K562 (cell line): ENCODE data around the gene FBXO4. TPM values are rescaled to one million over a fixed set of nuclear protein-coding genes. Genes with fewer than 3 reads are reported as not detected.

Experiments used
- BCLAF1 ChIP-seq, 2 experiments: fragments of 450-650 bp in 1 of 2; IDR thresholded peaks; 2 replicates each; pipeline ENCODE4 v1.6.1; 2011 to 2017; ENCODE audit warnings: low read depth in 2 of 2, antibody characterized with exemption in 1 of 2, borderline replicate concordance in 1 of 2, low read length in 1 of 2, mild to moderate bottlenecking in 1 of 2, mixed read lengths in 1 of 2; ENCODE audit not compliant: control insufficient read depth in 1 of 2
- CHD4 ChIP-seq: fragments of 200-600 bp; sonication (generic); IDR thresholded peaks from 3 replicates; pipeline ENCODE4 v1.6.1; 2012; ENCODE audit warnings: low read depth, mild to moderate bottlenecking, mixed read lengths, low read length, inconsistent platforms; ENCODE audit not compliant: insufficient read depth, insufficient replicate concordance, poor library complexity, severe bottlenecking
- GTF2E2 ChIP-seq: fragments of 200-800 bp; sonication (Bioruptor generic); IDR thresholded peaks from 2 replicates; pipeline ENCODE4 v1.6.1; 2016; ENCODE audit warnings: missing genetic modification characterization, missing compliant biosample characterization
- ILK ChIP-seq: fragments of 450-650 bp; IDR thresholded peaks from 2 replicates; pipeline ENCODE4 v1.6.1; 2016; ENCODE audit warnings: missing genetic modification characterization, low read depth, mild to moderate bottlenecking, missing compliant biosample characterization, moderate library complexity, borderline replicate concordance
- MTA1 ChIP-seq: fragments of 450-650 bp; IDR thresholded peaks from 2 replicates; pipeline ENCODE4 v1.6.1; 2017; ENCODE audit warnings: borderline replicate concordance
- PCBP1 ChIP-seq: fragments of 200-400 bp; formaldehyde crosslinking; IDR thresholded peaks from 2 replicates; pipeline ENCODE4 v1.6.1; 2018; ENCODE audit warnings: mild to moderate bottlenecking, low read depth, low read length; ENCODE audit not compliant: poor library complexity, severe bottlenecking
- PHF8 ChIP-seq: fragments of 200-600 bp; sonication (generic); IDR thresholded peaks from 2 replicates; pipeline ENCODE4 v1.6.1; 2012; ENCODE audit warnings: mixed run types, mild to moderate bottlenecking, inconsistent platforms, low read length, moderate library complexity, borderline replicate concordance
- RBFOX2 ChIP-seq: fragments of 200-400 bp; formaldehyde crosslinking; IDR thresholded peaks from 2 replicates; pipeline ENCODE4 v1.6.1; 2017; ENCODE audit warnings: low read depth, mild to moderate bottlenecking, low read length, moderate library complexity
- RBM25 ChIP-seq: fragments of 200-400 bp; formaldehyde crosslinking; IDR thresholded peaks from 2 replicates; pipeline ENCODE4 v1.6.1; 2018; ENCODE audit warnings: low read length, low read depth, moderate library complexity; ENCODE audit not compliant: severe bottlenecking
- RNF219 ChIP-seq: fragments of 250-450 bp; sonication (Bioruptor Pico); IDR thresholded peaks from 2 replicates; pipeline ENCODE4 v1.5.0; 2022; ENCODE audit warnings: mild to moderate bottlenecking
- SAP30 ChIP-seq: fragments of 200-600 bp; sonication (generic); IDR thresholded peaks from 2 replicates; pipeline ENCODE4 v1.6.1; 2012; ENCODE audit warnings: borderline replicate concordance, low read depth, mild to moderate bottlenecking, moderate library complexity, low read length, control low read depth, inconsistent platforms; ENCODE audit not compliant: insufficient read depth, poor library complexity, severe bottlenecking
- SIRT6 ChIP-seq: IDR thresholded peaks from one replicate; pipeline ENCODE4 v1.6.1; 2012; ENCODE audit warnings: low read depth, mild to moderate bottlenecking, control low read depth, inconsistent platforms, low read length, moderate library complexity
- SMARCC2 ChIP-seq: fragments of 450-650 bp; IDR thresholded peaks from 2 replicates; pipeline ENCODE4 v1.6.1; 2017; ENCODE audit warnings: antibody characterized with exemption, moderate library complexity, mild to moderate bottlenecking, low read depth
- TEAD4 ChIP-seq, 2 experiments: sonication (generic) in 1 of 2; formaldehyde crosslinking in 1 of 2; IDR thresholded peaks; 2 replicates each; pipeline versions ENCODE4 v1.6.1 to v1.8.0; 2012 to 2022; ENCODE audit warnings: borderline replicate concordance in 1 of 2, inconsistent platforms in 1 of 2, low read length in 1 of 2, mild to moderate bottlenecking in 1 of 2, missing genetic modification reagents in 1 of 2
- ZBTB49 ChIP-seq: sonication (generic); formaldehyde crosslinking; IDR thresholded peaks from 2 replicates; pipeline ENCODE4 v1.8.0; 2022; ENCODE audit warnings: missing genetic modification reagents, mild to moderate bottlenecking, borderline replicate concordance
- ZC3H8 ChIP-seq: fragments of 450-650 bp; IDR thresholded peaks from 2 replicates; pipeline ENCODE4 v1.6.1; 2017
- ZFPM2 ChIP-seq: fragments of 250-450 bp; sonication (Bioruptor Pico); IDR thresholded peaks from 2 replicates; pipeline ENCODE4 v1.5.1; 2022; ENCODE audit warnings: mild to moderate bottlenecking
- ZNF436 ChIP-seq: fragments of 250-450, 450-650 bp; sonication (Bioruptor Pico); formaldehyde crosslinking; IDR thresholded peaks from 2 replicates; pipeline ENCODE4 v1.7.0; 2020; ENCODE audit warnings: mild to moderate bottlenecking
- ZNF584 ChIP-seq: fragments of 200-800 bp; sonication (Bioruptor generic); IDR thresholded peaks from 2 replicates; pipeline ENCODE4 v1.6.1; 2016; ENCODE audit warnings: low read depth, mild to moderate bottlenecking, missing genetic modification characterization, missing compliant biosample characterization
- polyA plus RNA-seq, 8 experiments: library from polyadenylated mRNA; depleted of rRNA in 4 of 8; stranded (reverse) in 5 of 8; unstranded in 3 of 8; fragments of >200 nt; fragmentation: Nextera tagmentation in 2 of 8; fragmentation: Illumina TruSeq in 1 of 8; extraction: Ambion mirVana in 2 of 8; extraction: Trizol in 1 of 8; gene quantifications; 2 replicates each; pipeline versions ENCODE4 v1.2.1 to v1.2.3, GENCODE V29; 2011 to 2014; ENCODE audit warnings: inconsistent platforms in 1 of 8, missing spikeins in 1 of 8
- total RNA-seq, 7 experiments: library from RNA; depleted of rRNA in 6 of 7; stranded (reverse); fragments of >200 nt in 6 of 7; fragmentation: Illumina TruSeq in 2 of 7; extraction: Trizol in 2 of 7; gene quantifications; 2 replicates each; pipeline versions ENCODE4 v1.2.1 to v1.2.3, GENCODE V29; 2011 to 2021; ENCODE audit warnings: low replicate concordance in 1 of 7

The FBXO4 gene
- total and polyA plus RNA-seq, 9 of the 15 experiments (the other 6 are each of a cell fraction or from before 2014, with no cell fraction given): 5.9 to 33.4 (median 19.6) TPM

GRCh38 chr5:41925555-41925951, 472 bp downstream of the FBXO4 start (continued):
- no peak for TF ChIP-seq ZNF436 (CRISPR knock-in tag)
- peak; percentile 10 for TF ChIP-seq SAP30
- TF ChIP-seq CHD4: no peak
- no peak for TF ChIP-seq BCLAF1 (IDR thresholded peaks at IDR 0.05; ENCODE audit: borderline replicate concordance in 1 of 2, control insufficient read depth in 1 of 2, low read depth in 2 of 2, low read length in 1 of 2)
- peak; percentile 0; the same call in 1 of the 2 replicates for TF ChIP-seq PHF8
- TF ChIP-seq RBFOX2: 0 out of 2 replicates have a peak, but pooled peaks have one; percentile 79
- no peak for TF ChIP-seq PCBP1
- 0 out of 2 replicates have a peak, but pooled peaks have one; percentile 31 for TF ChIP-seq TEAD4 (IDR thresholded peaks at IDR 0.05; ENCODE audit: low read length)
- no peak for TF ChIP-seq TEAD4 (CRISPR knock-in tag; IDR thresholded peaks at IDR 0.05; ENCODE audit: borderline replicate concordance)
- TF ChIP-seq SIRT6: no peak
- no peak for TF ChIP-seq MTA1
- no peak for TF ChIP-seq ZFPM2 (CRISPR knock-in tag)
- no peak for TF ChIP-seq ILK
- TF ChIP-seq ZBTB49 (CRISPR knock-in tag): no peak
- TF ChIP-seq ZNF584 (CRISPR knock-in tag): 0 out of 2 replicates have a peak, but pooled peaks have one; percentile 11
- TF ChIP-seq RBM25: no peak
- TF ChIP-seq GTF2E2: peak; percentile 88
- no peak for TF ChIP-seq SMARCC2
- no peak for TF ChIP-seq ZC3H8
- no peak for TF ChIP-seq RNF219 (CRISPR knock-in tag)
